CD8-positive, alpha-beta memory T cell (primary cell): ENCODE results near the gene TLE5. TPM values are rescaled to one million over a fixed set of nuclear protein-coding genes. Genes with fewer than 3 reads are reported as not detected.

Experiments
- CTCF ChIA-PET: fragments of 350-600 bp; sonication (Branson Sonifier 250); formaldehyde crosslinking; loops from one replicate; lab custom pipeline; 2021; ENCODE audit warnings: antibody characterized with exemption; lab: Charles Lee
- POLR2A ChIA-PET: fragments of 350-600 bp; sonication (Branson Sonifier 250); formaldehyde crosslinking; loops from one replicate; lab custom pipeline; 2021; ENCODE audit warnings: antibody characterized with exemption; lab: Charles Lee
- DNase-seq, 5 donors: peaks; one replicate each; pipeline versions ENCODE4 v3.0.0 to v3.0.0-alpha.2; 2020 to 2022; ENCODE audit warnings: mixed read lengths in 1 of 5
- H3K27ac ChIP-seq: one replicate; pipeline ENCODE4 v1.7.0; 2013; ENCODE audit warnings: low read depth, mild to moderate bottlenecking, low read length, moderate library complexity
- H3K27me3 ChIP-seq: 2 replicates; pipeline ENCODE4 v1.7.0; 2013; ENCODE audit warnings: low read length, mild to moderate bottlenecking; ENCODE audit not compliant: insufficient read depth, poor library complexity, severe bottlenecking
- H3K36me3 ChIP-seq: 2 replicates; pipeline ENCODE4 v1.7.0; 2013; ENCODE audit warnings: mild to moderate bottlenecking, low read length, moderate library complexity; ENCODE audit not compliant: insufficient read depth
- H3K4me1 ChIP-seq: 2 replicates; pipeline ENCODE4 v1.7.0; 2013; ENCODE audit warnings: mild to moderate bottlenecking, low read length, moderate library complexity; ENCODE audit not compliant: insufficient read depth
- H3K4me3 ChIP-seq: 2 replicates; pipeline ENCODE4 v1.7.0; 2013; ENCODE audit warnings: mild to moderate bottlenecking, low read length
- H3K9me3 ChIP-seq: 2 replicates; pipeline ENCODE4 v1.7.0; 2013; ENCODE audit warnings: mild to moderate bottlenecking, low read length
- H3K27ac Mint-ChIP-seq, 8 donors: one replicate each; pipeline ENCODE4 v1.8.0; 2020 to 2021; ENCODE audit warnings: mixed read lengths in 8 of 8, mild to moderate bottlenecking in 6 of 8, inconsistent platforms in 3 of 8, moderate library complexity in 3 of 8
- H3K27me3 Mint-ChIP-seq, 2 donors: one replicate each; pipeline ENCODE4 v1.8.0; 2020 to 2021; ENCODE audit warnings: mixed read lengths in 2 of 2, mild to moderate bottlenecking in 1 of 2, moderate library complexity in 1 of 2
- H3K36me3 Mint-ChIP-seq, 3 donors: one replicate each; pipeline ENCODE4 v1.8.0; 2020 to 2021; ENCODE audit warnings: mixed read lengths in 3 of 3, inconsistent platforms in 1 of 3, mild to moderate bottlenecking in 1 of 3
- H3K4me1 Mint-ChIP-seq, 3 donors: one replicate each; pipeline ENCODE4 v1.8.0; 2020 to 2021; ENCODE audit warnings: mixed read lengths in 3 of 3, inconsistent platforms in 1 of 3, mild to moderate bottlenecking in 1 of 3
- H3K4me3 Mint-ChIP-seq, 7 donors: one replicate each; pipeline ENCODE4 v1.8.0; 2020 to 2021; ENCODE audit warnings: mixed read lengths in 7 of 7, mild to moderate bottlenecking in 6 of 7, moderate library complexity in 4 of 7, inconsistent platforms in 2 of 7
- H3K9me3 Mint-ChIP-seq, 5 donors: one replicate each; pipeline ENCODE4 v1.8.0; 2020 to 2022; ENCODE audit warnings: mixed read lengths in 5 of 5, mild to moderate bottlenecking in 3 of 5, moderate library complexity in 2 of 5, inconsistent platforms in 1 of 5
- polyA plus RNA-seq: library from polyadenylated mRNA; unstranded; fragments of 300-500 nt; fragmentation: Illumina TruSeq; gene quantifications from one replicate; pipeline ENCODE4 v1.2.3, GENCODE V29; 2021
- total RNA-seq, 2 experiments: library from RNA; stranded (reverse); gene quantifications; one replicate each; pipeline ENCODE4 v1.2.3, GENCODE V29; 2021

TLE5 gene
- total and polyA plus RNA-seq, 3 experiments from 2014 or later: 335 to 753 (median 352) TPM

DNA sequence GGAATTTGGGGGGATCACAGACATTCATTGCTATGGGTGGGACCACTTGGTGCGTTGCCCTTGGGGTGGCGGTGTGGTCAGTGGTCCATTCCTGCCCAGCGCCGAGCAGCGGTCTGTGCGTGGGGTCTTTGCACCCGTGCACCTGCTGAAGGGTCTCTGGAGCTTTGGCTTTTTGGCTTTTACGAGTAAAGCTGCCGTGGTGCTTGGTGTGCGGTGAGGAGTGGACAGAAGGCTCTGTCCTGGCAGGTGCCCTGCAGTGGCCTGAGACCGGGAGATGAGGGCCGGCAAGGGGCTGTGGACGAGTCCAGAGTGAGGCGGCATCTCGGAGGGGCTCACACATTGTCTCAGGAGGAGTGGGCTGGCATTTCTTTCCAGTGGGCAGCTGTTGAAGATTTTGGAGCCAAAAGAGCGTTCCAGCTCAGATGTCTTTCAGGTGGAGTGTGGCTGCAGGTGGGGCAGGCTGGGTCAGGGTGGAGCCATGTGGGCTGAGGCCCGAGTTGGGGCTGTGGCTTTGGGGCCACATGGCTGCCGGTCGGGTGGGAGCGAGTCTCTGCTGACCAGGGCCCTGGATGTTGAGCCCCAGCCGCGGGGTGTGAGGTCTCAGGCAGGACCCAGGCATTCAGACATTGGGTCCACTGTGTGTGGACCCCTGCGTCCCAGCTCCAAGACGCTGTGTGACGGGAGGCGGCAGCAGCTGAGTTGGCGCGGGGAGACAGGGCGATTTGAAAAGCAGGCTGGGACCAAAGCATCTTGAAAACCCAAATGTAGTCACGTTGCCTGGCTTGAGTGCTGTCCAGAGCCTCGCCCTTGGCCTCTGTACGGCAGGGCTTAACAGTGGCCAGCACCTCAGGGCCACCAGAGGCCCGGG lies 43.6 kb upstream of the TLE5 start:
- Mint-ChIP-seq H3K9me3 (no peaks in the 10 kb centered on the region), H3K4me1 (peaks cover 8 to 10% (median 9%) of the 10 kb centered on the region in 3 donors), H3K4me3 (no peak overlapping the region), H3K36me3 (no peaks in the 10 kb centered on the region), H3K27ac (no peak overlapping the region), H3K27me3 (peaks cover 4 to 9% of the 10 kb centered on the region in 2 donors)
- Histone ChIP-seq H3K27me3 (no peaks in the 10 kb centered on the region), H3K4me1 (peaks cover 9% of the 10 kb centered on the region), H3K27ac (no peak overlapping the region), H3K9me3 (no peaks in the 10 kb centered on the region), H3K36me3 (no peaks in the 10 kb centered on the region), H3K4me3 (no peak overlapping the region)
- DNase-seq: no peak
- ChIA-PET POLR2A (no interaction called here), CTCF (interaction anchor here (0.9 to 7.9 kb wide), 9 partner anchors 21 to 154 kb away, joined by 3 to 74 read pairs (median 14); no protein-coding TSS in a partner anchor)

DNA sequence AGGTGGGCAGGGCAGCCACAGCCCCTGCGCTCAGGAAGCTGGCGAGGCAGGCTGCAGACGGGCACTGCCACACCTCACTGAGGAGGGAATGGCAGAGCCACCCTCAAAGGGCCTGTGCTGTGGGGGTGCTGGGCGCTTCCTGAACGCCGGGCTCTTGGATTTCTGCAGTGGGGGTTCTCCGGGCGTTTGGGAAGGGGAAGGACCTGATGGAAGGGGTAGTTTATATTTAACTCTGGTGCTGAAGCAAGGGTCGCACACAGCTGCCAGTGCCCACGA lies 42.4 kb upstream of the TLE5 start:
- DNase-seq: no peak
- Histone ChIP-seq H3K4me1 (peaks cover 10% of the 10 kb centered on the region), H3K27ac (no peak overlapping the region), H3K9me3 (no peaks in the 10 kb centered on the region), H3K36me3 (no peaks in the 10 kb centered on the region), H3K4me3 (no peak overlapping the region), H3K27me3 (no peaks in the 10 kb centered on the region)
- Mint-ChIP-seq H3K27ac (no peak overlapping the region), H3K4me1 (peaks cover 8 to 10% (median 9%) of the 10 kb centered on the region in 3 donors), H3K9me3 (no peaks in the 10 kb centered on the region), H3K36me3 (no peaks in the 10 kb centered on the region), H3K27me3 (peaks cover 8 to 9% of the 10 kb centered on the region in 2 donors), H3K4me3 (no peak overlapping the region)
- CTCF ChIA-PET: interaction anchor here (1.0 to 7.9 kb wide), 23 partner anchors 18 to 217 kb away, joined by 3 to 74 read pairs (median 4); partner anchors contain the start of gene TLE6
- POLR2A ChIA-PET: interaction anchor here (0.5 kb wide), 1 partner anchor 659 kb away, joined by 5 read pairs; no protein-coding TSS in a partner anchor

DNA sequence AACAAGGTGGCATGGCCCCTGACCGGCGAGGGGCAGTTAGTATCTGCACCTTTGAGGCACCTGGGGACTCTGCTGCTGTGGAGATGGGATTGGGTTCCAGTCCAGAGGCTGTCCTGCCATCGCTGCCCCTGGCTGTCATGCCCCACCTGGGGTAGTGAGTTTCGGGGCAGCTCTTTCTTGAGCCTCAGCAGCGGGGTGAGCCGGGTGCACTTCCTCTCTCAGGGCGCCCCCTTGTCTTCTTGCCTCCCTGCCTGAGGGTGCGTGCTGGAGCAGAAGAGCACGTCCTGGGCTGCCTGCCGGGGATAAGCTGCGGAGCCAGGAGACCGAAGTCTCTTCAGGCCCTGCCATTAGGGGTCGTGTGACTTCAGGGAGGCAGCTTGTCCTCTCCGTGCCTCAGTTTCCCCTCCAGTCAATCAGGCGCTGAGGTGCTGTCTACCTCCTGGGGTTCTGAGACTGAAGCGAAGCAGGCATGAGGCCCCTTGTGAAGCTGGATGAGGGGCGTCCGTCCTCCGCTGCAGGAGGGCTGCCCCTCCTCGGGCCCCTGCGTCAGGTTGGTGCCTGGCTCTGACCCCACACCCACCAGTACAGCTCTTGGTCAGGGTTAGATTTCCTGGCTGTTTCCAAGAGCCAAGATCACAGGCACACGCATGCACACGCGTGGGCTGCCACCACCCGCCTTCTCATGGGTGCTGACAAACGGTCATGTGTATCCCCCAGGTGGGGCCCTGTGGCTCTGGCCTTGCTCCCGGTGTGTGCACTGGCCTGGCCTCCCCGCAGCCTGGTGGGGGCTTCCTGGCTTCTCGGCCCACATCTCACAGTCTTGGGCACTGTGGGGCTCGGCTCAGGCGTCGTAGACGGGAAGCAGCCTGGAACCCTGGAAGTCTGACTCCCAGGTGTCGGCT lies 40.2 kb upstream of the TLE5 start:
- POLR2A ChIA-PET: no interaction called here

DNA sequence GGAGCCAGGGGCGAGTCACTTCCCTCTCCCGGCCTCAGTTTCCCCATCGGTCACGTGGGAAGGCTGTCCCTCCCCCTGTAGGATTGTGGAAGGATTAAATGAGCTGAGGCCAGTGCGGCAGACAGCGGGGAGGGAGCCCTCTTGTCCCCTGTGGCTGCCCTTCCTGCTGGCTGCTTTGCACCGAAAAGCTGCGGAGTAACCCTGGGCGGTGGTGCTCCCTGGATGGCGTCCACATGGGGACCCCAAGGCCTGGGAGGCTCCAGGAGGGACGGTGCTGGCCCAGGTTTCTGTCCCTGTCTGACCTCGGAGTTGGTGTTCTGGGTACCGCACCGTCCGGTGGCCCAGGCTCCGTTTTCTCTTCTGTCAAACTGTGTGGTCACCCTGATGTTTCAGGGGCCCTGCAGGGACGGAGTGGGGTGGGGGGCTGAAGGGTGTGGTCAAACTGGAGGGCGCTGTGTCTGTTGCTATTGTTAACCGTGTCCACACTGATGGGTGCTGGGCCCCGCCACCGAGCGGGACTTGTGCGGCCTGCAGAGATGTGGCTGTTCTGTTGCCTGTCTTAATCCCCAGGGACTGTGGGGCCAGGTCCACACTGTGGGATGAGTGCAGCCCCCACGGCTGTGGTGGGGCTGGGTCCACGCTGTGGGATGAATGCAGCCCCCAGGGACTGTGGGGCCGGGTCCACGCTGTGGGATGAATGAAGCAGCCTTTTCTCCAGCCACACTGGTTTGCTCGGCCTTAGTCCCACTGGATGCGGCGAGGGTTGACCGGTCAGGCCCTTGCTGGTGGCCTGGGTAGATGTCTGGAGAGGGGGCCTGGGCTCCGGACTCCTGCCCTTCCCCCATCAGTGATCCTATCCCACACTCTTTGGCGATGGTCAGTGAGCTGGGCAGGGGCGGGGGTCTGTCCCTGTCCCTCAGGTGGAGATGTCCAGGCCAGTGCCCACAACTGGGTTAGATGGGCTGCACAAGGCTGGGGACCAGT lies 38.7 kb upstream of the TLE5 start:
- ChIA-PET POLR2A (no interaction called here), CTCF (no interaction called here)
- Histone ChIP-seq H3K9me3 (no peaks in the 10 kb centered on the region), H3K36me3 (no peaks in the 10 kb centered on the region), H3K4me3 (no peak overlapping the region), H3K4me1 (peaks cover 24% of the 10 kb centered on the region), H3K27ac (no peak overlapping the region), H3K27me3 (peaks cover 1% of the 10 kb centered on the region)
- Mint-ChIP-seq H3K27me3 (peaks cover 18 to 24% of the 10 kb centered on the region in 2 donors), H3K9me3 (no peaks in the 10 kb centered on the region), H3K4me1 (peaks cover 12 to 17% (median 16%) of the 10 kb centered on the region in 3 donors), H3K4me3 (no peak overlapping the region), H3K27ac (no peak overlapping the region), H3K36me3 (no peaks in the 10 kb centered on the region)
- no peak for DNase-seq

More for the DNA sequence above, 40.2 kb upstream of the TLE5 start:
- H3K9me3 ChIP-seq: no peaks in the 10 kb centered on the region
- H3K4me3 ChIP-seq: no peak overlapping the region
- no peak overlapping the region for H3K27ac ChIP-seq
- CTCF ChIA-PET: interaction anchor here (1.1 to 4.3 kb wide), 5 partner anchors 27 to 455 kb away, joined by 3 to 53 read pairs (median 6); partner anchors contain the start of gene TLE6
- no peak for DNase-seq
- H3K36me3 ChIP-seq: no peaks in the 10 kb centered on the region
- H3K4me1 Mint-ChIP-seq: peaks cover 9 to 13% (median 13%) of the 10 kb centered on the region in 3 donors
- H3K27ac Mint-ChIP-seq: no peak overlapping the region
- no peaks in the 10 kb centered on the region for H3K36me3 Mint-ChIP-seq
- H3K4me3 Mint-ChIP-seq: no peak overlapping the region
- H3K27me3 ChIP-seq: no peaks in the 10 kb centered on the region
- no peaks in the 10 kb centered on the region for H3K9me3 Mint-ChIP-seq
- peaks cover 13 to 18% of the 10 kb centered on the region in 2 donors for H3K27me3 Mint-ChIP-seq
- H3K4me1 ChIP-seq: peaks cover 19% of the 10 kb centered on the region

DNA sequence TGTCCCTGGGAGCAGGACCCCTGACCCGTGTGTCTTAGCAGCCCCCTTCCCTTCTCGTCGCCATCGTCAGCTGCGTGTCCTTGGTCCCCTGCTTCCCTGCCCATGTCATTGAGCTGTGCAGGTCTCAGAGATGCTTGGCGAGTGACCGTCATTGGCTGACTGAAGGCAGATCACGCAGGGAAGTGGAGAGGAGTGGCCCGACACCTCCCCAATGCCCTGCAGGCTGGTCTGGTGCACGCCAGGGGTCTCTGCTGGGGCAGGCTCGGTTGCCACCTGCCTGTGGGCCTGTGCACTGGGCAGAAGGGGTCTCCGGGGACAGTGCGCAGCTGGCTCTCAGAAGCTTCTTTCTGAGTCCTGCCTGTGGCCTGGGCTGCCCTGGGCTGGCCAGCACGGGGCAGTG lies 38.0 kb upstream of the TLE5 start:
- H3K27me3 ChIP-seq: peaks cover 8% of the 10 kb centered on the region
- no peaks in the 10 kb centered on the region for H3K36me3 ChIP-seq
- peaks cover 19 to 24% (median 23%) of the 10 kb centered on the region in 3 donors for H3K4me1 Mint-ChIP-seq
- POLR2A ChIA-PET: no interaction called here
- no peak overlapping the region for H3K27ac ChIP-seq
- no peaks in the 10 kb centered on the region for H3K9me3 Mint-ChIP-seq
- no peaks in the 10 kb centered on the region for H3K36me3 Mint-ChIP-seq
- no peak overlapping the region for H3K4me3 Mint-ChIP-seq
- no peak overlapping the region for H3K4me3 ChIP-seq
- CTCF ChIA-PET: interaction anchor here (1.0 kb wide), 1 partner anchor 25 kb away, joined by 5 read pairs; no protein-coding TSS in a partner anchor
- DNase-seq: no peak
- no peak overlapping the region for H3K27ac Mint-ChIP-seq
- no peaks in the 10 kb centered on the region for H3K9me3 ChIP-seq
- peaks cover 31% of the 10 kb centered on the region for H3K4me1 ChIP-seq
- H3K27me3 Mint-ChIP-seq: peaks cover 23 to 31% of the 10 kb centered on the region in 2 donors

DNA sequence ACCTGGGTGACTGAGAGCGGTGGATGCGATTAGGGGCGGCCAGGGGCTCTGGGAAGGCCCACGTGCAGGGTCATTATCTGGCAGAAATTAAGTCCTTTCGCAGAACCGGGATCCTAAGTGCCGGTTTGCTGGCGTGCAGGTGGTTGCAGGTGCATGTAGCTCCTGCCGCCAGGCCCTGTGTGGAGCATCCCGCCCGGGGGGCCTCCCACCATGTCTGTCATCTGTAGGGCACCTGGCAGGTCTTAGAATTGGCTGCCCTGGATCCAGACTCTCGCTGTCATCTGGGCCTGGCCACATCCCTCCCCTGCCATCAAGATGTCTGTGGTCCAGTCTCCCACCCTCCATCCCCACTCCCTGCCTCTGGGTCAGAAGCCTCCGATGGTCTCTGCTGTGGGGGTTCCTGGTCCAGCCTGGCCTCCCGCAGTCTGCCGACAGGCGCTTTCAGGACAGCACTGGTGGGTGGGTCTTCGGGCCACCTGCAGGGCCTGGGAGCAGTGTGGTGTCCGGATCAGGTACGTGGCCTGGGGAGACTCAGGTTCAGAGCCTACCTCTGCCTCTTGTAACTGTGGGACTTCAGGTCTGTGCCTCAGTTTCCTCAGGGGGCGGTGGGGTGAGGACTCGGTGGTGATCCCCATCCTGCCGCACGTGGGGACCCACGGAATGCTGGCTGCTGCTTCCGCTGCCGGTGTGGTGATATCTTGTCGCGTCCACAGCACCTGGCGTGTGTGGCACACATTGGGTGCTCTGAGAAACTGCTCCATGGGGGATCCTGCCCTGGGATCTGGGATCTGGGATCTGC lies 37.3 kb upstream of the TLE5 start:
- peaks cover 11% of the 10 kb centered on the region for H3K27me3 ChIP-seq
- peaks cover 39% of the 10 kb centered on the region for H3K4me1 ChIP-seq
- Mint-ChIP-seq H3K36me3 (no peaks in the 10 kb centered on the region), H3K27me3 (peaks cover 23 to 35% of the 10 kb centered on the region in 2 donors), H3K27ac (peak overlapping the region in 2 of 8 donors; percentile 64 to 71), H3K4me3 (peak overlapping the region; percentile 21 to 81 (median 72)), H3K4me1 (peaks cover 23 to 29% (median 27%) of the 10 kb centered on the region in 3 donors), H3K9me3 (no peaks in the 10 kb centered on the region)
- no peaks in the 10 kb centered on the region for H3K36me3 ChIP-seq
- POLR2A ChIA-PET: no interaction called here
- CTCF ChIA-PET: interaction anchor here (0.5 to 1.8 kb wide), 5 partner anchors 9 to 117 kb away, joined by 3 to 6 read pairs (median 4); no protein-coding TSS in a partner anchor
- no peak for DNase-seq
- no peak overlapping the region for H3K27ac ChIP-seq
- H3K4me3 ChIP-seq: peak overlapping the region; percentile 39
- no peaks in the 10 kb centered on the region for H3K9me3 ChIP-seq
